HEK293 (cell line): ENCODE results near the gene LPA.

ENCODE experiments used
- CTCF ChIP-seq: fragments of 450-650 bp; formaldehyde crosslinking; IDR thresholded peaks from 2 replicates; pipeline ENCODE4 v1.5.1; 2016; ENCODE audit warnings: missing biosample characterization, missing genetic modification characterization
- PRDM10 ChIP-seq: fragments of 450-650 bp; formaldehyde crosslinking; IDR thresholded peaks from 2 replicates; pipeline ENCODE4 v1.5.1; 2016; ENCODE audit warnings: missing biosample characterization, missing genetic modification characterization
- TF ChIP-seq, protein P1 (sequence below): fragments of 450-650 bp; formaldehyde crosslinking; IDR thresholded peaks from 2 replicates; pipeline ENCODE4 v1.5.1; 2016; ENCODE audit warnings: missing biosample characterization, missing genetic modification characterization

- TF ChIP-seq CTCF (tag by site-specific recombination): no peak
- TF ChIP-seq, protein P1, sequence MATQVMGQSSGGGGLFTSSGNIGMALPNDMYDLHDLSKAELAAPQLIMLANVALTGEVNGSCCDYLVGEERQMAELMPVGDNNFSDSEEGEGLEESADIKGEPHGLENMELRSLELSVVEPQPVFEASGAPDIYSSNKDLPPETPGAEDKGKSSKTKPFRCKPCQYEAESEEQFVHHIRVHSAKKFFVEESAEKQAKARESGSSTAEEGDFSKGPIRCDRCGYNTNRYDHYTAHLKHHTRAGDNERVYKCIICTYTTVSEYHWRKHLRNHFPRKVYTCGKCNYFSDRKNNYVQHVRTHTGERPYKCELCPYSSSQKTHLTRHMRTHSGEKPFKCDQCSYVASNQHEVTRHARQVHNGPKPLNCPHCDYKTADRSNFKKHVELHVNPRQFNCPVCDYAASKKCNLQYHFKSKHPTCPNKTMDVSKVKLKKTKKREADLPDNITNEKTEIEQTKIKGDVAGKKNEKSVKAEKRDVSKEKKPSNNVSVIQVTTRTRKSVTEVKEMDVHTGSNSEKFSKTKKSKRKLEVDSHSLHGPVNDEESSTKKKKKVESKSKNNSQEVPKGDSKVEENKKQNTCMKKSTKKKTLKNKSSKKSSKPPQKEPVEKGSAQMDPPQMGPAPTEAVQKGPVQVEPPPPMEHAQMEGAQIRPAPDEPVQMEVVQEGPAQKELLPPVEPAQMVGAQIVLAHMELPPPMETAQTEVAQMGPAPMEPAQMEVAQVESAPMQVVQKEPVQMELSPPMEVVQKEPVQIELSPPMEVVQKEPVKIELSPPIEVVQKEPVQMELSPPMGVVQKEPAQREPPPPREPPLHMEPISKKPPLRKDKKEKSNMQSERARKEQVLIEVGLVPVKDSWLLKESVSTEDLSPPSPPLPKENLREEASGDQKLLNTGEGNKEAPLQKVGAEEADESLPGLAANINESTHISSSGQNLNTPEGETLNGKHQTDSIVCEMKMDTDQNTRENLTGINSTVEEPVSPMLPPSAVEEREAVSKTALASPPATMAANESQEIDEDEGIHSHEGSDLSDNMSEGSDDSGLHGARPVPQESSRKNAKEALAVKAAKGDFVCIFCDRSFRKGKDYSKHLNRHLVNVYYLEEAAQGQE (tag by site-specific recombination): no peak
- TF ChIP-seq PRDM10: no peak
Observed at GRCh38 chr6:160519133-160519532, 144.9 kb downstream of the LPA start.
